ENCODE results near the gene RXRA.

GRCh38 chr9:134476272-134476941, 150.2 kb downstream of the RXRA start:
- TF ChIP-seq EZH2 (IDR thresholded peaks at IDR 0.05; ENCODE audit: borderline replicate concordance, insufficient read depth, low read depth, low read length, poor library complexity, severe bottlenecking) (no peak), CTCF (IDR thresholded peaks at IDR 0.05) (no peak)
